SK-N-SH treated with all-trans-retinoic acid at 6 μM for 48 hours (cell line): ENCODE results near the gene TIAM2.

Source experiments
- ATAC-seq: fragments of 200-7000 bp; cut with Tn5 transposase; 3 replicates; pipeline ENCODE4 v1.9.1; 2020; ENCODE audit warnings: mild to moderate bottlenecking, moderate library complexity
- ARNTL ChIP-seq: fragments of 450-650 bp; formaldehyde crosslinking; IDR thresholded peaks from 2 replicates; pipeline ENCODE4 v1.5.0; 2020; ENCODE audit warnings: low read depth, mild to moderate bottlenecking, moderate library complexity, borderline replicate concordance
- BACH2 ChIP-seq: fragments of 250-450 bp; sonication (Bioruptor Pico); IDR thresholded peaks from 2 replicates; pipeline ENCODE4 v1.9.0; 2021; ENCODE audit warnings: mild to moderate bottlenecking, borderline replicate concordance
- CSRNP3 ChIP-seq: fragments of 250-450 bp; sonication (Bioruptor Pico); IDR thresholded peaks from 2 replicates; pipeline ENCODE4 v1.5.1; 2021; ENCODE audit warnings: mild to moderate bottlenecking, moderate library complexity
- GLIS3 ChIP-seq: fragments of 250-450 bp; sonication (Bioruptor Pico); IDR thresholded peaks from 2 replicates; pipeline ENCODE4 v1.5.0; 2020; ENCODE audit warnings: mild to moderate bottlenecking, moderate library complexity
- ISL1 ChIP-seq: fragments of 250-450 bp; sonication (Bioruptor Pico); IDR thresholded peaks from 2 replicates; pipeline ENCODE4 v2.1.2; 2022; ENCODE audit warnings: mild to moderate bottlenecking, moderate library complexity
- OSR1 ChIP-seq: fragments of 250-450 bp; sonication (Bioruptor Pico); IDR thresholded peaks from 2 replicates; pipeline ENCODE4 v1.8.0; 2022; ENCODE audit warnings: moderate library complexity, mild to moderate bottlenecking, inconsistent platforms
- PATZ1 ChIP-seq: fragments of 250-450 bp; sonication (Bioruptor Pico); IDR thresholded peaks from 2 replicates; pipeline ENCODE4 v1.8.0; 2020; ENCODE audit warnings: mild to moderate bottlenecking, moderate library complexity, borderline replicate concordance
- PPARA ChIP-seq: fragments of 250-450 bp; sonication (Bioruptor Pico); IDR thresholded peaks from 2 replicates; pipeline ENCODE4 v1.5.0; 2020; ENCODE audit warnings: mild to moderate bottlenecking, borderline replicate concordance
- RARB ChIP-seq: fragments of 250-450 bp; sonication (Bioruptor Pico); IDR thresholded peaks from 2 replicates; pipeline ENCODE4 v1.8.0; 2021; ENCODE audit warnings: mild to moderate bottlenecking, moderate library complexity
- TOX ChIP-seq: fragments of 250-450 bp; sonication (Bioruptor Pico); IDR thresholded peaks from 2 replicates; pipeline ENCODE4 v1.8.0; 2021; ENCODE audit warnings: mild to moderate bottlenecking, moderate library complexity, borderline replicate concordance
- ZC3H10 ChIP-seq: fragments of 250-450 bp; sonication (Bioruptor Pico); IDR thresholded peaks from 2 replicates; pipeline ENCODE4 v1.5.1; 2021; ENCODE audit warnings: mild to moderate bottlenecking, moderate library complexity
- ZFP3 ChIP-seq: fragments of 250-450 bp; sonication (Bioruptor Pico); IDR thresholded peaks from 2 replicates; pipeline ENCODE4 v1.5.0; 2020; ENCODE audit warnings: mild to moderate bottlenecking, moderate library complexity
- ZFP30 ChIP-seq: fragments of 450-650 bp; formaldehyde crosslinking; IDR thresholded peaks from 2 replicates; pipeline ENCODE4 v1.5.0; 2022; ENCODE audit warnings: mild to moderate bottlenecking, moderate library complexity
- ZNF70 ChIP-seq: fragments of 450-650 bp; formaldehyde crosslinking; IDR thresholded peaks from 2 replicates; pipeline ENCODE4 v1.5.0; 2020; ENCODE audit warnings: mild to moderate bottlenecking, moderate library complexity
- ZNF8 ChIP-seq: fragments of 450-650 bp; formaldehyde crosslinking; IDR thresholded peaks from 2 replicates; pipeline ENCODE4 v1.5.0; 2020; ENCODE audit warnings: mild to moderate bottlenecking, moderate library complexity
- TF ChIP-seq, protein P1 (sequence below): fragments of 250-450 bp; sonication (Bioruptor Pico); IDR thresholded peaks from 2 replicates; pipeline ENCODE4 v1.8.0; 2021; ENCODE audit warnings: low read depth, mild to moderate bottlenecking, moderate library complexity, borderline replicate concordance
- TF ChIP-seq, protein P2 (sequence below): fragments of 250-450 bp; sonication (Bioruptor Pico); IDR thresholded peaks from 2 replicates; pipeline ENCODE4 v1.5.1; 2020; ENCODE audit warnings: low read depth, mild to moderate bottlenecking, moderate library complexity

Gene TIAM2

DNA sequence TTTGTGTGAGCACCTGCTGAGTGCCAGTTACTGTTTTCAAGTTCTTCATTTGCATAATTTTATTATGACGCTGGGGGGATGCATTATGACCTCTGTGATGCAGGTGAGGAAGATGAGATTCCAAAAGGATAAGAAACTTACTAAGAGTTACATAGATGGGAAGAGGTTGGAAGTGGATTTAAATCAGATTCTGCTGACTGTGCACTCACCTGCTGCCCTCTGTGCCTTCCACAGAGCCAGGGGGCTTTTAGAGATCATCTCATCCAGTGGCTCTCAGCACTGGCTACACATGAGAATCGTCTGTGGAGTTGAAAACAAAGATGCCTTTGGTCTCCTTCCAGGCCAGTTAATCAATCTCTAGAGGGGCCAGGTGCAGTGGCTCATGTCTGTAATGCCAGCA, 47.9 kb downstream of the TIAM2 start:
- ATAC-seq = no peak

GRCh38 chr6:155045561-155046404, 50.7 kb downstream of the TIAM2 start:
- no peak for ATAC-seq
- no peak for TF ChIP-seq BACH2 (CRISPR knock-in tag)
- no peak for TF ChIP-seq ARNTL (CRISPR knock-in tag)
- no peak for TF ChIP-seq PATZ1 (CRISPR knock-in tag)
- no peak for TF ChIP-seq GLIS3 (CRISPR knock-in tag)
- no peak for TF ChIP-seq ZNF70 (CRISPR knock-in tag)
- no peak for TF ChIP-seq TOX (CRISPR knock-in tag)
- TF ChIP-seq OSR1 (CRISPR knock-in tag) = no peak
- TF ChIP-seq RARB (CRISPR knock-in tag) = no peak
- TF ChIP-seq, protein P1, sequence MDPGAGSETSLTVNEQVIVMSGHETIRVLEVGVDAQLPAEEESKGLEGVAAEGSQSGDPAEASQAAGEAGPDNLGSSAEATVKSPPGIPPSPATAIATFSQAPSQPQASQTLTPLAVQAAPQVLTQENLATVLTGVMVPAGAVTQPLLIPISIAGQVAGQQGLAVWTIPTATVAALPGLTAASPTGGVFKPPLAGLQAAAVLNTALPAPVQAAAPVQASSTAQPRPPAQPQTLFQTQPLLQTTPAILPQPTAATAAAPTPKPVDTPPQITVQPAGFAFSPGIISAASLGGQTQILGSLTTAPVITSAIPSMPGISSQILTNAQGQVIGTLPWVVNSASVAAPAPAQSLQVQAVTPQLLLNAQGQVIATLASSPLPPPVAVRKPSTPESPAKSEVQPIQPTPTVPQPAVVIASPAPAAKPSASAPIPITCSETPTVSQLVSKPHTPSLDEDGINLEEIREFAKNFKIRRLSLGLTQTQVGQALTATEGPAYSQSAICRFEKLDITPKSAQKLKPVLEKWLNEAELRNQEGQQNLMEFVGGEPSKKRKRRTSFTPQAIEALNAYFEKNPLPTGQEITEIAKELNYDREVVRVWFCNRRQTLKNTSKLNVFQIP = no peak

More for the DNA sequence above, 47.9 kb downstream of the TIAM2 start:
- TF ChIP-seq OSR1 (CRISPR knock-in tag) (no peak), ZC3H10 (CRISPR knock-in tag) (no peak), BACH2 (CRISPR knock-in tag) (no peak)
- TF ChIP-seq, protein P2, sequence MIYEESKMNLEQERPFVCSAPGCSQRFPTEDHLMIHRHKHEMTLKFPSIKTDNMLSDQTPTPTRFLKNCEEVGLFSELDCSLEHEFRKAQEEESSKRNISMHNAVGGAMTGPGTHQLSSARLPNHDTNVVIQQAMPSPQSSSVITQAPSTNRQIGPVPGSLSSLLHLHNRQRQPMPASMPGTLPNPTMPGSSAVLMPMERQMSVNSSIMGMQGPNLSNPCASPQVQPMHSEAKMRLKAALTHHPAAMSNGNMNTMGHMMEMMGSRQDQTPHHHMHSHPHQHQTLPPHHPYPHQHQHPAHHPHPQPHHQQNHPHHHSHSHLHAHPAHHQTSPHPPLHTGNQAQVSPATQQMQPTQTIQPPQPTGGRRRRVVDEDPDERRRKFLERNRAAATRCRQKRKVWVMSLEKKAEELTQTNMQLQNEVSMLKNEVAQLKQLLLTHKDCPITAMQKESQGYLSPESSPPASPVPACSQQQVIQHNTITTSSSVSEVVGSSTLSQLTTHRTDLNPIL (CRISPR knock-in tag) = no peak

- ATAC-seq = no peak
- TF ChIP-seq ZFP30 (CRISPR knock-in tag) = no peak
- TF ChIP-seq ISL1 = no peak
- TF ChIP-seq CSRNP3 (CRISPR knock-in tag) = no peak
- no peak for TF ChIP-seq ZFP3 (CRISPR knock-in tag)
- TF ChIP-seq PATZ1 (CRISPR knock-in tag) = no peak
These were observed 52.4 kb downstream of the TIAM2 start for GRCh38 chr6:155047523-155047922.

GRCh38 chr6:155050311-155050710, 55.2 kb downstream of the TIAM2 start:
- no peak for ATAC-seq
- TF ChIP-seq PPARA = no peak
- TF ChIP-seq ZFP3 (CRISPR knock-in tag) = no peak
- no peak for TF ChIP-seq ZNF70 (CRISPR knock-in tag)
- TF ChIP-seq GLIS3 (CRISPR knock-in tag) = no peak
- TF ChIP-seq ZNF8 (CRISPR knock-in tag) = no peak
- TF ChIP-seq OSR1 (CRISPR knock-in tag) = no peak
- TF ChIP-seq, all 23 proteins: peak for 0
